SJCRH30 (cell line): ENCODE results near the gene STIM1. TPM values are rescaled to one million over a fixed set of nuclear protein-coding genes. Genes with fewer than 3 reads are reported as not detected.
"Not testable (repeated sequence)": the region's sequence is repeated elsewhere in the genome, so short reads cannot be mapped to it uniquely, and the experiment has no call there.

Experiments used
- DNase-seq, 2 experiments: peaks; one replicate each; pipeline ENCODE4 v3.0.0-alpha.2; 2015 to 2020
- H3K27ac ChIP-seq: fragments of 250-450 bp; sonication (Bioruptor Pico); 2 replicates; pipeline ENCODE4 v1.5.1; 2020; ENCODE audit warnings: mild to moderate bottlenecking, moderate library complexity
- H3K27me3 ChIP-seq: fragments of 250-450 bp; sonication (Bioruptor Pico); 2 replicates; pipeline ENCODE4 v1.5.1; 2020; ENCODE audit warnings: mild to moderate bottlenecking, moderate library complexity
- H3K36me3 ChIP-seq: fragments of 250-450 bp; sonication (Bioruptor Pico); 2 replicates; pipeline ENCODE4 v1.5.1; 2020; ENCODE audit warnings: mild to moderate bottlenecking, moderate library complexity
- H3K4me1 ChIP-seq: fragments of 250-450 bp; sonication (Bioruptor Pico); 2 replicates; pipeline ENCODE4 v1.5.1; 2020; ENCODE audit warnings: mild to moderate bottlenecking, moderate library complexity
- H3K4me3 ChIP-seq: fragments of 250-450 bp; sonication (Bioruptor Pico); 2 replicates; pipeline ENCODE4 v1.5.1; 2020; ENCODE audit warnings: mild to moderate bottlenecking, moderate library complexity
- H3K9me3 ChIP-seq: fragments of 250-450 bp; sonication (Bioruptor Pico); replicated peaks from 2 replicates; pipeline ENCODE4 v1.5.1; 2020; ENCODE audit warnings: mild to moderate bottlenecking, moderate library complexity
- total RNA-seq: library from RNA; depleted of rRNA; stranded (reverse); fragments of >200 nt; shearing (Covaris generic); gene quantifications from 2 replicates; pipeline ENCODE4 v1.2.3, GENCODE V29; 2014

STIM1 gene
- total RNA-seq, 1 experiment from 2014 or later = 14.7 TPM

GRCh38 chr11:4048340-4048739, 192.9 kb downstream of the STIM1 start:
- DNase-seq = peak in 1 of 2 experiments; percentile 21
- no peak overlapping the region for H3K4me3 ChIP-seq
- H3K27me3 ChIP-seq = no peaks in the 10 kb centered on the region
- no peaks in the 10 kb centered on the region for H3K36me3 ChIP-seq
- no peak overlapping the region for H3K27ac ChIP-seq
- no peaks in the 10 kb centered on the region for H3K9me3 ChIP-seq
- H3K4me1 ChIP-seq = no peaks in the 10 kb centered on the region

- Histone ChIP-seq H3K27ac (no peak overlapping the region), H3K9me3 (no peaks in the 10 kb centered on the region), H3K4me3 (no peak overlapping the region), H3K4me1 (peaks cover under 1% of the 10 kb centered on the region), H3K27me3 (no peaks in the 10 kb centered on the region), H3K36me3 (no peaks in the 10 kb centered on the region)
- DNase-seq = no peak
These were observed 193.5 kb downstream of the STIM1 start for GRCh38 chr11:4049006-4049405.

GRCh38 chr11:4050138-4050537, 194.7 kb downstream of the STIM1 start:
- no peaks in the 10 kb centered on the region for H3K27me3 ChIP-seq

GRCh38 chr11:4053200-4053599, 197.7 kb downstream of the STIM1 start:
- H3K36me3 ChIP-seq, H3K27ac ChIP-seq, H3K9me3 ChIP-seq, H3K27me3 ChIP-seq, DNase-seq, H3K4me3 ChIP-seq: not testable (repeated sequence)
- peaks cover 11% of the 10 kb centered on the region for H3K4me1 ChIP-seq

More at GRCh38 chr11:4050138-4050537, 194.7 kb downstream of the STIM1 start:
- Histone ChIP-seq H3K36me3 (no peaks in the 10 kb centered on the region), H3K4me3 (no peak overlapping the region), H3K27ac (no peak overlapping the region), H3K4me1 (peaks cover 11% of the 10 kb centered on the region), H3K9me3 (no peaks in the 10 kb centered on the region)
- no peak for DNase-seq

- peak; percentile 17 to 57 for DNase-seq
- Histone ChIP-seq H3K9me3 (no peaks in the 10 kb centered on the region), H3K4me1 (peaks cover 11% of the 10 kb centered on the region), H3K36me3 (0 out of 2 replicates have a peak, but pooled peaks cover 3% of the 10 kb centered on the region), H3K4me3 (no peak overlapping the region), H3K27ac (no peak overlapping the region), H3K27me3 (no peaks in the 10 kb centered on the region)
These were observed 199.2 kb downstream of the STIM1 start for GRCh38 chr11:4054643-4055042.

- Histone ChIP-seq H3K4me3 (no peak overlapping the region), H3K27ac (no peak overlapping the region), H3K4me1 (peaks cover 6% of the 10 kb centered on the region), H3K27me3 (no peaks in the 10 kb centered on the region), H3K9me3 (no peaks in the 10 kb centered on the region), H3K36me3 (0 out of 2 replicates have a peak, but pooled peaks cover 3% of the 10 kb centered on the region)
- no peak for DNase-seq
These were observed 204.0 kb downstream of the STIM1 start for GRCh38 chr11:4059424-4059823.

GRCh38 chr11:4060182-4060923, 204.9 kb downstream of the STIM1 start:
- Histone ChIP-seq H3K4me1 (no peaks in the 10 kb centered on the region), H3K27ac (no peak overlapping the region)

GRCh38 chr11:4061700-4062099, 206.2 kb downstream of the STIM1 start:
- H3K27ac ChIP-seq = no peak overlapping the region
- no peaks in the 10 kb centered on the region for H3K4me1 ChIP-seq

More at GRCh38 chr11:4060182-4060923, 204.9 kb downstream of the STIM1 start:
- Histone ChIP-seq H3K36me3 (0 out of 2 replicates have a peak, but pooled peaks cover 3% of the 10 kb centered on the region), H3K4me3 (no peak overlapping the region), H3K9me3 (no peaks in the 10 kb centered on the region), H3K27me3 (no peaks in the 10 kb centered on the region)
- DNase-seq = no peak

GRCh38 chr11:4063348-4063747, 207.9 kb downstream of the STIM1 start:
- Histone ChIP-seq H3K4me3 (no peak overlapping the region), H3K4me1 (no peaks in the 10 kb centered on the region), H3K27me3 (no peaks in the 10 kb centered on the region), H3K36me3 (0 out of 2 replicates have a peak, but pooled peaks cover 3% of the 10 kb centered on the region), H3K9me3 (no peaks in the 10 kb centered on the region), H3K27ac (no peak overlapping the region)
- DNase-seq = no peak

More at GRCh38 chr11:4061700-4062099, 206.2 kb downstream of the STIM1 start:
- Histone ChIP-seq H3K4me3 (no peak overlapping the region), H3K27me3 (no peaks in the 10 kb centered on the region), H3K36me3 (0 out of 2 replicates have a peak, but pooled peaks cover 3% of the 10 kb centered on the region), H3K9me3 (no peaks in the 10 kb centered on the region)
- no peak for DNase-seq

GRCh38 chr11:4064278-4064955, 209.0 kb downstream of the STIM1 start:
- 0 out of 2 replicates have a peak, but pooled peaks cover 1% of the 10 kb centered on the region for H3K36me3 ChIP-seq
- no peak for DNase-seq
- H3K27me3 ChIP-seq = no peaks in the 10 kb centered on the region
- no peak overlapping the region for H3K27ac ChIP-seq
- no peak overlapping the region for H3K4me3 ChIP-seq
- no peaks in the 10 kb centered on the region for H3K9me3 ChIP-seq
- no peaks in the 10 kb centered on the region for H3K4me1 ChIP-seq

GRCh38 chr11:4065086-4065485, 209.6 kb downstream of the STIM1 start:
- Histone ChIP-seq H3K27me3 (no peaks in the 10 kb centered on the region), H3K9me3 (no peaks in the 10 kb centered on the region), H3K4me1 (no peaks in the 10 kb centered on the region), H3K36me3 (no peaks in the 10 kb centered on the region), H3K27ac (no peak overlapping the region), H3K4me3 (no peak overlapping the region)
- no peak for DNase-seq

GRCh38 chr11:4065601-4066377, 210.3 kb downstream of the STIM1 start:
- Histone ChIP-seq H3K9me3 (no peaks in the 10 kb centered on the region), H3K27me3 (no peaks in the 10 kb centered on the region), H3K36me3 (no peaks in the 10 kb centered on the region), H3K4me1 (no peaks in the 10 kb centered on the region), H3K27ac (no peak overlapping the region), H3K4me3 (no peak overlapping the region)
- DNase-seq = no peak

- Histone ChIP-seq H3K27ac (no peak overlapping the region), H3K36me3 (no peaks in the 10 kb centered on the region), H3K4me1 (no peaks in the 10 kb centered on the region), H3K4me3 (no peak overlapping the region), H3K27me3 (no peaks in the 10 kb centered on the region), H3K9me3 (no peaks in the 10 kb centered on the region)
- DNase-seq = no peak
These were observed 211.4 kb downstream of the STIM1 start for GRCh38 chr11:4066910-4067309.

GRCh38 chr11:4068962-4069361, 213.5 kb downstream of the STIM1 start:
- no peak overlapping the region for H3K27ac ChIP-seq
- no peaks in the 10 kb centered on the region; the same call in 1 of the 2 replicates for H3K4me1 ChIP-seq
- H3K27me3 ChIP-seq = no peaks in the 10 kb centered on the region
- no peaks in the 10 kb centered on the region for H3K36me3 ChIP-seq
- no peak overlapping the region for H3K4me3 ChIP-seq
- no peak for DNase-seq
- H3K9me3 ChIP-seq = no peaks in the 10 kb centered on the region

GRCh38 chr11:4071325-4071724, 215.9 kb downstream of the STIM1 start:
- no peaks in the 10 kb centered on the region for H3K9me3 ChIP-seq
- H3K4me1 ChIP-seq = no peaks in the 10 kb centered on the region; the same call in 1 of the 2 replicates
- H3K36me3 ChIP-seq = no peaks in the 10 kb centered on the region
- no peak overlapping the region for H3K27ac ChIP-seq
- no peaks in the 10 kb centered on the region for H3K27me3 ChIP-seq
- H3K4me3 ChIP-seq = no peak overlapping the region
- no peak for DNase-seq
